Lower lobe of right lung (tissue), 2 donors: ENCODE results near the gene SMIM17. TPM values are rescaled to one million over a fixed set of nuclear protein-coding genes. Genes with fewer than 3 reads are reported as not detected.
"Not testable (repeated sequence)": the region's sequence is repeated elsewhere in the genome, so short reads cannot be mapped to it uniquely, and the experiment has no call there.

Experiments used
- ATAC-seq, 2 donors: fragments of 200-7000 bp; cut with Tn5 transposase; one replicate each; pipeline ENCODE4 v1.9.1; 2020 to 2022; ENCODE audit warnings: mild to moderate bottlenecking in 2 of 2, moderate library complexity in 2 of 2
- DNase-seq: peaks from one replicate; pipeline ENCODE4 v3.0.0-alpha.2; 2020
- H3K27ac ChIP-seq: fragments of 200-600 bp; one replicate; pipeline ENCODE4 v1.8.0; 2022
- H3K27me3 ChIP-seq: fragments of 200-600 bp; one replicate; pipeline ENCODE4 v1.8.0; 2022; ENCODE audit warnings: low read depth
- H3K36me3 ChIP-seq: fragments of 200-600 bp; one replicate; pipeline ENCODE4 v1.8.0; 2022; ENCODE audit warnings: mild to moderate bottlenecking
- H3K4me1 ChIP-seq: fragments of 200-600 bp; one replicate; pipeline ENCODE4 v1.8.0; 2022
- H3K4me3 ChIP-seq: fragments of 200-600 bp; one replicate; pipeline ENCODE4 v1.8.0; 2022; ENCODE audit warnings: mild to moderate bottlenecking
- H3K9me3 ChIP-seq: fragments of 200-600 bp; one replicate; pipeline ENCODE4 v1.8.0; 2022
- CTCF ChIP-seq: fragments of 200-600 bp; IDR thresholded peaks from one replicate; pipeline ENCODE4 v1.8.0; 2022; ENCODE audit warnings: antibody characterized with exemption, mild to moderate bottlenecking
- intact Hi-C: fragments of 100-400 bp; cut with DNase I; formaldehyde crosslinking; loops from one replicate; pipeline ENCODE4 v1.11.0; 2022
- total RNA-seq: library from RNA; stranded (reverse); fragmentation: NEBNext Ultra II Directional; extraction: Animal tissue kit (Norgen Biotek cat#: 25700); gene quantifications from one replicate; pipeline ENCODE4 v1.2.1, GENCODE V29; 2021
- donor health status: DM: no; HTN: yes; CAD: no; lungs with severe emphysema.

Gene SMIM17
- total RNA-seq, 1 donor from 2014 or later = not detected

- ATAC-seq (no peak), DNase-seq (no peak)
- Histone ChIP-seq H3K27me3 (no peaks in the 10 kb centered on the region), H3K27ac (no peak overlapping the region), H3K4me3 (no peak overlapping the region), H3K36me3 (peaks cover 16% of the 10 kb centered on the region), H3K4me1 (peaks cover 10% of the 10 kb centered on the region), H3K9me3 (peaks cover 25% of the 10 kb centered on the region)
- no peak for TF ChIP-seq CTCF
- intact Hi-C loops = no loop called here
These were observed 24.4 kb downstream of the SMIM17 start for GRCh38 chr19:56667311-56667870.

GRCh38 chr19:56668676-56669075 is 25.7 kb downstream of the SMIM17 start:
- ATAC-seq (no peak), DNase-seq (no peak)
- H3K9me3 ChIP-seq = peaks cover 18% of the 10 kb centered on the region
- no peak overlapping the region for H3K4me3 ChIP-seq
- H3K27me3 ChIP-seq = no peaks in the 10 kb centered on the region
- intact Hi-C loops = no loop called here
- TF ChIP-seq CTCF = no peak
- no peak overlapping the region for H3K27ac ChIP-seq
- peaks cover 11% of the 10 kb centered on the region for H3K36me3 ChIP-seq
- H3K4me1 ChIP-seq = peaks cover 10% of the 10 kb centered on the region

- Histone ChIP-seq H3K4me3 (peak overlapping the region; percentile 79), H3K4me1 (peaks cover 10% of the 10 kb centered on the region), H3K27ac (no peak overlapping the region), H3K27me3 (no peaks in the 10 kb centered on the region), H3K9me3 (peaks cover 7% of the 10 kb centered on the region), H3K36me3 (no peaks in the 10 kb centered on the region)
- no peak for ATAC-seq
- no peak for DNase-seq
- intact Hi-C loops = no loop called here
- TF ChIP-seq CTCF = no peak
These were observed 27.5 kb downstream of the SMIM17 start for GRCh38 chr19:56670401-56670960.

- ATAC-seq (peak; percentile 30 to 61), DNase-seq (no peak)
- H3K36me3 ChIP-seq = no peaks in the 10 kb centered on the region
- H3K9me3 ChIP-seq = peaks cover 7% of the 10 kb centered on the region
- peaks cover 10% of the 10 kb centered on the region for H3K4me1 ChIP-seq
- no peak for TF ChIP-seq CTCF
- peak overlapping the region; percentile 79 for H3K4me3 ChIP-seq
- peak overlapping the region; percentile 53 for H3K27ac ChIP-seq
- H3K27me3 ChIP-seq = no peaks in the 10 kb centered on the region
- intact Hi-C loops = no loop called here
These were observed 28.1 kb downstream of the SMIM17 start for GRCh38 chr19:56670961-56671612.

- peak within 1 kb of the TSS; percentile 53 for H3K27ac ChIP-seq
- H3K4me1 ChIP-seq = peaks cover 10% of the 10 kb centered on the region
- peak within 1 kb of the TSS; percentile 79 for H3K4me3 ChIP-seq
- peak; percentile 40 for TF ChIP-seq CTCF
- intact Hi-C loops = no loop called here
- ATAC-seq = peak; percentile 91 to 99
- H3K9me3 ChIP-seq = peaks cover 7% of the 10 kb centered on the region
- no peaks in the 10 kb centered on the region for H3K36me3 ChIP-seq
- DNase-seq = peak; percentile 94
- H3K27me3 ChIP-seq = no peaks in the 10 kb centered on the region
These were observed 28.6 kb downstream of the SMIM17 start, which contains the start of gene ZNF835 for GRCh38 chr19:56671613-56671994. Gene ZNF835 (minus strand): TSS chr19:56671757. CDS start chr19:56665198, 6,559 bp downstream.

GRCh38 chr19:56672610-56673009 is 29.7 kb downstream of the SMIM17 start:
- ATAC-seq, H3K27me3 ChIP-seq, H3K36me3 ChIP-seq, H3K4me3 ChIP-seq, H3K9me3 ChIP-seq, DNase-seq, H3K27ac ChIP-seq, intact Hi-C loops: not testable (repeated sequence)
- peaks cover 10% of the 10 kb centered on the region for H3K4me1 ChIP-seq
